Mesangial cell (primary cell): ENCODE results near the gene CFHR3. TPM values are rescaled to one million over a fixed set of nuclear protein-coding genes. Genes with fewer than 3 reads are reported as not detected.

Experiments
- total RNA-seq: library from RNA; depleted of rRNA; stranded (reverse); fragments of >200 nt; gene quantifications from 2 replicates; pipeline ENCODE4 v1.2.3, GENCODE V29; 2015

The CFHR3 gene
- not detected in 2 replicates for total RNA-seq

GRCh38 chr1:196774603-196775002 is at the start of gene CFHR3:
TSS of gene CFHR3 (plus strand) at chr1:196774840. CDS start at chr1:196774887, 47 bp downstream.

GRCh38 chr1:196819531-196819930 is 44.9 kb downstream of the CFHR3 start, which contains the start of gene CFHR1:
TSS of gene CFHR1 (plus strand) at chr1:196819731. CDS start at chr1:196819845, 114 bp downstream.

Other genes with a start within 250 kb of the CFHR3 start
- 1.1 and 8.4 TPM in 2 replicates for gene KCNT2, start 166.4 kb upstream of the CFHR3 start, total RNA-seq
- gene CFH, start 122.8 kb upstream of the CFHR3 start, total RNA-seq: 16.5 and 95.7 TPM in 2 replicates
- not detected in 2 replicates for gene CFHR1, start 44.9 kb downstream of the CFHR3 start, total RNA-seq
- gene CFHR4, start 113.2 kb downstream of the CFHR3 start, total RNA-seq: not detected in 2 replicates
- gene CFHR2, start 168.9 kb downstream of the CFHR3 start, total RNA-seq: not detected in 2 replicates
- not detected in 2 replicates for gene CFHR5, start 202.7 kb downstream of the CFHR3 start, total RNA-seq